Measurements from ENCODE around the gene PRDM1. TPM values are rescaled to one million over a fixed set of nuclear protein-coding genes. Genes with fewer than 3 reads are reported as not detected.
A peak's percentile ranks its signal among the peaks of the same experiment; 100 is the strongest.

The PRDM1 gene
- total and polyA plus RNA-seq, 2 of the 13 experiments (the other 11 are each of a cell fraction or from before 2014, with no cell fraction given), result 0.13 TPM; not detected in 1

GRCh38 chr6:106086814-106087175, 659 bp downstream of the PRDM1 start:
- no peak overlapping the region for H2AFZ ChIP-seq (ENCODE audit: low read length)
- 23% methylated on average over 3 of the region's 3 CpGs for WGBS (ENCODE audit: low lambda C conversion rate)
- in situ Hi-C loops (cut with HindIII; ENCODE audit: extremely low pct_ligation_motif_present, low pct_unique_long_range_greater_than_20kb), result no loop called here
- H3K27me3 ChIP-seq (ENCODE audit: control insufficient read depth in 1 of 2, insufficient read depth in 2 of 2, low read length in 2 of 2), result peaks cover 5 to 50% of the 10 kb centered on the region in 2 experiments
- no peaks in the 10 kb centered on the region for H3K79me2 ChIP-seq (ENCODE audit: insufficient read depth, low read length)
- BruUV-seq (replicated peaks), result no TSS peak
- ATAC-seq (no peak), FAIRE-seq (no peak), DNase-seq (ENCODE audit: low spot score) (no peak)
- H3K4me2 ChIP-seq (ENCODE audit: low read depth, low read length), result no peak overlapping the region
- CTCF ChIA-PET (ENCODE audit: low intra/inter-chr PET ratio, low total read pairs), result no interaction called here
- POLR2A ChIA-PET, result no interaction called here
- H4K20me1 ChIP-seq (ENCODE audit: insufficient read depth, low read length), result no peaks in the 10 kb centered on the region
- no peaks in the 10 kb centered on the region for H3K36me3 ChIP-seq (replicated peaks in 1 of 2; ENCODE audit: control insufficient read depth in 1 of 2, insufficient read depth in 2 of 2, low read length in 2 of 2)
- no peak overlapping the region for H3K4me3 ChIP-seq (replicated peaks in 1 of 3; ENCODE audit: insufficient read depth in 1 of 3, low read depth in 2 of 3, low read length in 3 of 3)
- H3K4me1 ChIP-seq (ENCODE audit: insufficient read depth, low read length), result peaks cover 10% of the 10 kb centered on the region
- intact Hi-C loops (cut with micrococcal nuclease; ENCODE audit: unreplicated experiment), result no loop called here
- no peaks in the 10 kb centered on the region for H3K9me3 ChIP-seq (ENCODE audit: low read length)
- no peak overlapping the region for H3K27ac ChIP-seq (ENCODE audit: extremely low read length, insufficient read depth, low read length)
- no peak overlapping the region for H3K9ac ChIP-seq (ENCODE audit: insufficient read depth, low read depth, low read length)
- TF ChIP-seq CBX2 (IDR thresholded peaks at IDR 0.05; ENCODE audit: low read depth, low read length) (peak; percentile 47; the same call in 1 of the 2 replicates), CBX2 (CRISPR knock-in tag; IDR thresholded peaks at IDR 0.05; ENCODE audit: low read depth) (no peak)
- TF ChIP-seq, protein P1, sequence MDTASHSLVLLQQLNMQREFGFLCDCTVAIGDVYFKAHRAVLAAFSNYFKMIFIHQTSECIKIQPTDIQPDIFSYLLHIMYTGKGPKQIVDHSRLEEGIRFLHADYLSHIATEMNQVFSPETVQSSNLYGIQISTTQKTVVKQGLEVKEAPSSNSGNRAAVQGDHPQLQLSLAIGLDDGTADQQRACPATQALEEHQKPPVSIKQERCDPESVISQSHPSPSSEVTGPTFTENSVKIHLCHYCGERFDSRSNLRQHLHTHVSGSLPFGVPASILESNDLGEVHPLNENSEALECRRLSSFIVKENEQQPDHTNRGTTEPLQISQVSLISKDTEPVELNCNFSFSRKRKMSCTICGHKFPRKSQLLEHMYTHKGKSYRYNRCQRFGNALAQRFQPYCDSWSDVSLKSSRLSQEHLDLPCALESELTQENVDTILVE (CRISPR knock-in tag; IDR thresholded peaks at IDR 0.05), result no peak

- Histone ChIP-seq H3K9ac (ENCODE audit: insufficient read depth, low read depth, low read length) (no peak overlapping the region), H2AFZ (ENCODE audit: low read length) (no peak overlapping the region), H3K4me1 (ENCODE audit: insufficient read depth, low read length) (peaks cover 10% of the 10 kb centered on the region), H3K36me3 (replicated peaks in 1 of 2; ENCODE audit: control insufficient read depth in 1 of 2, insufficient read depth in 2 of 2, low read length in 2 of 2) (no peaks in the 10 kb centered on the region), H3K79me2 (ENCODE audit: insufficient read depth, low read length) (no peaks in the 10 kb centered on the region), H3K27me3 (ENCODE audit: control insufficient read depth in 1 of 2, insufficient read depth in 2 of 2, low read length in 2 of 2) (peaks cover 6 to 54% of the 10 kb centered on the region in 2 experiments), H4K20me1 (ENCODE audit: insufficient read depth, low read length) (no peaks in the 10 kb centered on the region), H3K27ac (ENCODE audit: extremely low read length, insufficient read depth, low read length) (no peak overlapping the region), H3K4me2 (ENCODE audit: low read depth, low read length) (no peak overlapping the region), H3K4me3 (replicated peaks in 1 of 3; ENCODE audit: insufficient read depth in 1 of 3, low read depth in 2 of 3, low read length in 3 of 3) (no peak overlapping the region), H3K9me3 (ENCODE audit: low read length) (no peaks in the 10 kb centered on the region)
- DNase-seq (ENCODE audit: low spot score), result no peak
- no peak for FAIRE-seq
- BruUV-seq (replicated peaks), result no TSS peak
- POLR2A ChIA-PET, result no interaction called here
- ATAC-seq, result no peak
- WGBS (ENCODE audit: low lambda C conversion rate), result 27% methylated on average over 13 of the region's 13 CpGs
- in situ Hi-C loops (cut with HindIII; ENCODE audit: extremely low pct_ligation_motif_present, low pct_unique_long_range_greater_than_20kb) (no loop called here), intact Hi-C loops (cut with micrococcal nuclease; ENCODE audit: unreplicated experiment) (no loop called here)
- CTCF ChIA-PET (ENCODE audit: low intra/inter-chr PET ratio, low total read pairs), result no interaction called here
- TF ChIP-seq ZNF75D (CRISPR knock-in tag; IDR thresholded peaks at IDR 0.05; ENCODE audit: borderline replicate concordance), result no peak
- TF ChIP-seq SNAI1 (CRISPR knock-in tag; IDR thresholded peaks at IDR 0.05; ENCODE audit: borderline replicate concordance), result no peak
- TF ChIP-seq ZMYM2 (CRISPR knock-in tag; IDR thresholded peaks at IDR 0.05), result no peak
- no peak for TF ChIP-seq HNRNPUL1 (IDR thresholded peaks at IDR 0.05; ENCODE audit: low read depth, low read length)
- TF ChIP-seq ZNF547 (CRISPR knock-in tag; IDR thresholded peaks at IDR 0.05), result no peak
- no peak for TF ChIP-seq POLR2A (IDR thresholded peaks at IDR 0.05; ENCODE audit: insufficient read depth in 1 of 2, low read depth in 2 of 2, low read length in 2 of 2)
- no peak for TF ChIP-seq TSC22D2 (CRISPR knock-in tag; IDR thresholded peaks at IDR 0.05; ENCODE audit: borderline replicate concordance)
- no peak for TF ChIP-seq ZSCAN30 (CRISPR knock-in tag; IDR thresholded peaks at IDR 0.05)
- TF ChIP-seq, protein P2, sequence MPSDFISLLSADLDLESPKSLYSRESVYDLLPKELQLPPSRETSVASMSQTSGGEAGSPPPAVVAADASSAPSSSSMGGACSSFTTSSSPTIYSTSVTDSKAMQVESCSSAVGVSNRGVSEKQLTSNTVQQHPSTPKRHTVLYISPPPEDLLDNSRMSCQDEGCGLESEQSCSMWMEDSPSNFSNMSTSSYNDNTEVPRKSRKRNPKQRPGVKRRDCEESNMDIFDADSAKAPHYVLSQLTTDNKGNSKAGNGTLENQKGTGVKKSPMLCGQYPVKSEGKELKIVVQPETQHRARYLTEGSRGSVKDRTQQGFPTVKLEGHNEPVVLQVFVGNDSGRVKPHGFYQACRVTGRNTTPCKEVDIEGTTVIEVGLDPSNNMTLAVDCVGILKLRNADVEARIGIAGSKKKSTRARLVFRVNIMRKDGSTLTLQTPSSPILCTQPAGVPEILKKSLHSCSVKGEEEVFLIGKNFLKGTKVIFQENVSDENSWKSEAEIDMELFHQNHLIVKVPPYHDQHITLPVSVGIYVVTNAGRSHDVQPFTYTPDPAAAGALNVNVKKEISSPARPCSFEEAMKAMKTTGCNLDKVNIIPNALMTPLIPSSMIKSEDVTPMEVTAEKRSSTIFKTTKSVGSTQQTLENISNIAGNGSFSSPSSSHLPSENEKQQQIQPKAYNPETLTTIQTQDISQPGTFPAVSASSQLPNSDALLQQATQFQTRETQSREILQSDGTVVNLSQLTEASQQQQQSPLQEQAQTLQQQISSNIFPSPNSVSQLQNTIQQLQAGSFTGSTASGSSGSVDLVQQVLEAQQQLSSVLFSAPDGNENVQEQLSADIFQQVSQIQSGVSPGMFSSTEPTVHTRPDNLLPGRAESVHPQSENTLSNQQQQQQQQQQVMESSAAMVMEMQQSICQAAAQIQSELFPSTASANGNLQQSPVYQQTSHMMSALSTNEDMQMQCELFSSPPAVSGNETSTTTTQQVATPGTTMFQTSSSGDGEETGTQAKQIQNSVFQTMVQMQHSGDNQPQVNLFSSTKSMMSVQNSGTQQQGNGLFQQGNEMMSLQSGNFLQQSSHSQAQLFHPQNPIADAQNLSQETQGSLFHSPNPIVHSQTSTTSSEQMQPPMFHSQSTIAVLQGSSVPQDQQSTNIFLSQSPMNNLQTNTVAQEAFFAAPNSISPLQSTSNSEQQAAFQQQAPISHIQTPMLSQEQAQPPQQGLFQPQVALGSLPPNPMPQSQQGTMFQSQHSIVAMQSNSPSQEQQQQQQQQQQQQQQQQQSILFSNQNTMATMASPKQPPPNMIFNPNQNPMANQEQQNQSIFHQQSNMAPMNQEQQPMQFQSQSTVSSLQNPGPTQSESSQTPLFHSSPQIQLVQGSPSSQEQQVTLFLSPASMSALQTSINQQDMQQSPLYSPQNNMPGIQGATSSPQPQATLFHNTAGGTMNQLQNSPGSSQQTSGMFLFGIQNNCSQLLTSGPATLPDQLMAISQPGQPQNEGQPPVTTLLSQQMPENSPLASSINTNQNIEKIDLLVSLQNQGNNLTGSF (CRISPR knock-in tag; IDR thresholded peaks at IDR 0.05), result no peak
- TF ChIP-seq ZMAT3 (CRISPR knock-in tag; conservative IDR thresholded peaks at IDR 0.05), result no peak
Measured at GRCh38 chr6:106087548-106088325, 1.6 kb downstream of the PRDM1 start.
